GM18867 (cell line): ENCODE results near the gene ADK.
"Not testable (repeated sequence)": the region's sequence is repeated elsewhere in the genome, so short reads cannot be mapped to it uniquely, and the experiment has no call there.

Experiments
- ATAC-seq: cut with Tn5 transposase; IDR thresholded peaks from one replicate; pipeline ENCODE4 v1.9.1; 2021; ENCODE audit warnings: mild to moderate bottlenecking, moderate library complexity; ENCODE audit not compliant: unreplicated experiment

ADK gene

DNA sequence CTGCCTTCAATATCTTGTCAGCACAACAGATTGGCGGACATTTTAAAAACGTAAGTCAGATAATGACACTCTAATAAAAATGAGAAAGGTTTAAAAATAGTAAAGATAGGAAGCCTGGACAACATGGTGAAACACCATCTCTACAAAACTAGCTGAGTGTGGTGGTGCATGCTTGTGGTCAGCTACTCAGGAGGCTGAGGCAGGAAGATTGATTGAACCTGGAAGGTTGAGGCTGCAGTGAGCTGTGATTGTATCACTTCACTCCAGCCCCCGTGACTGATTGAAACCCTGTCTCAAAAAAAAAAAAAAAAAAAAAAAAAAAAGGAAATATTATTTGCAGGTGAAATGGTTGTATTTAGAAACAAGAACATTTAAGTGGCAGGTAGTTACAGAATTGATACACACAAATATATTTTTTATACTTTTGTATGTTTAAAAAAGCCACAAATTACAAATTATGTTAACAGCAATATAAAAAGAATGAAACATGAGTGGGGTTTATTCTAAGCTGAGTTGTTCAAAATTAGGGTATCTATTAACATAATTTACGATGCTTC lies 141.9 kb downstream of the ADK start:
- no peak for ATAC-seq

DNA sequence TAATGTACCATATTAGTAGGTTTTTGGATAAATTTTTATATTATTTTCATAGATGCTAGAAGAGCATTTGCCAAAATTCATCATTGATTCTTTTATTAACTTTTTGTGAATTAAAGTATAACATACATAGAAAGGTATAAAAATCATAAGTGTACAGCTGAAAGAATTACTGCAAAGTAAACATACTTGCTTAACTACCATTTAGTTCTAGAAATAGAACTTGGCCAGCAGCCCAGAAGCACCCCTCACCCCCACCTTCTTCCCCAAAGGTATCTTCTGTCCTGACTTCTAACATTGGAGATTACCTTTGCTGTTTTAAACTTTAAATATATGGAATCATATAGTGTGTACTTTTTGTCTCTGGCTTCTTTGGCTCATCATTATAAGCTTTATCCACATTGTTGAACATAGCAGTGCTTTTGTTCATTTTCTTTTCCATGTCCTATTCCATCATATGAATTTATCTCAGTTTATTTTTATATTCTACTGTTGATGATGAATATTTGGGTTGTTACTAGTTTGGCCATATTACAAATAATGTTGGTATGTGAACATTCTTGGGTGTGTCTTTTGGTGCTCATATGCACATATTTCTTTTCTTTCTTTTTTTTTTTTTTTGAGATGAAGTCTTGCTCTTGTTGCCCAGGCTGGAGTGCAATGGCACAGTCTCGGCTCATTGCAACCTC lies 142.8 kb downstream of the ADK start:
- ATAC-seq: no peak

DNA sequence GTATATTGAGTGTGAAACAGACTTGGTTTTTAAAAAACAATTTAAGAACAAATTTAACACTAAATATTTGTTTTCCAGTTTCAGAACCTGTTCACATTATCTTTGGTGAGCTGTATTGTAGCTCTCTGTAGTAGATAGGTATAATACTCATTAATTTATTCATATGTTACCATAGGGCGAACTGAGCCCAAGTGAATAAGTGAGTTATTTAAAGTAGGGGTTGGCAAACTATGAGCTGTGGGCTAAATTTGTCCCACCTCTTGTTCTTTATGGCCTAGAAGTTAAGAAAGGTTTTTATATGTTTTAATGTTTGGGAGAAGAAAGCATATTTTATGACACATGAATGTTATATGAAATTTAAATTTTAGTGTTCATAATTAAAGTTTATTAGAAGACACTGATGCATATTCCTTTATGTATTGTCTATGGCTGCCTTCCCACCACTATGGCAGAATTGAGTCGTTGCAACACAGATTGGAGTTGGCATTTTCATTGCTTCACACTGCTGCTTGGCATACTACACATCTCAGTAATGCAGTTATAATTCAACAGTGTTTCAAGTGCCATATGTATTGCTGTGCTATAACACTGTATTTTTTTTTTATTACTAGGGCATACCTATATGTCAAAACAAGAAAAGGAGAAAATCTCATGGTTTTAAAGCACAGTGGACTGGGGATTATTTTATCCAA lies 146.5 kb downstream of the ADK start:
- no peak for ATAC-seq

DNA sequence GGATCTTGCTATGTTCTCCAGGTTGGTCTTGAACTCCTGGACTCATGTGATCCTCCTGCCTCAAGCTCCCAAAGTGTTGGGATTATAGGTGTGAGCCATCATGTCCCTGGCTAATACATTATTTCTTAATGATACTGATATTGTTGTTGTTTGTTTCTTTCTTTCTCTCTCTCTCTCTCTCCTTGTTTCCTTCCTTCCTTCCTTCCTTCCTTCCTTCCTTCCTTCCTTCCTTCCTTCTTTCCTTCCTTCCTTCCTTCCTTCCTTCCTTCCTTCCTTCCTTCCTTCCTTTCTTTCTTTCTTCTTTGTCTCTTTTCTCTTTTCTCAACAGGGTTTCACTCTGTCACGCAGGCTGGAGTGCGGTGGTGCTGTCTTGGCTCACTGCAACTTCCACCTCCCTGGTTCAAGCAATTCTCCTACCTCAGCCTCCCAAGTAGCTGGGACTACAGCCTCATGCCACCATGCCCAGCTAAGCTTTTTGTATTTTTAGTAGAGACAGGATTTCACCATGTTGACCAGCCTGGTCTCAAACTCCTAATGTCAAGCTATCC lies 149.1 kb downstream of the ADK start:
- not testable (repeated sequence) for ATAC-seq

DNA sequence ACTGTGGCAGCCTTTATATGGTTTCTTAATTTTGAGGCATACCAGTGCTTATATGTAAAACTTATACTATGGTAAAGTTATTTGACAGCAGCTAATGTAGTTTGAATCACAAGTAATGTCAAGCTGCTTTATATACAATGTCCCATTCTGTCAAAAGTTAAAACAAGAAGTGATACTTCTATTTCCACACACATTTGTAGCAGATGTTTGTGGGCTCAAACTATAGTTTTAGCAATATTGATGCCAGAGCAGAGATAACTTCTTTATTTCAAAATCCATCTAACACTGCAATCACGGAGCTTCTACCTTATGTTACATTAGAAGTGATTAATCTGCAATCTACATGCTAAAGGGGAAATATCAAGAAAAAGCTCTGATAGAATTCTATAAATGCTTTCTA lies 149.6 kb downstream of the ADK start:
- ATAC-seq: no peak

DNA sequence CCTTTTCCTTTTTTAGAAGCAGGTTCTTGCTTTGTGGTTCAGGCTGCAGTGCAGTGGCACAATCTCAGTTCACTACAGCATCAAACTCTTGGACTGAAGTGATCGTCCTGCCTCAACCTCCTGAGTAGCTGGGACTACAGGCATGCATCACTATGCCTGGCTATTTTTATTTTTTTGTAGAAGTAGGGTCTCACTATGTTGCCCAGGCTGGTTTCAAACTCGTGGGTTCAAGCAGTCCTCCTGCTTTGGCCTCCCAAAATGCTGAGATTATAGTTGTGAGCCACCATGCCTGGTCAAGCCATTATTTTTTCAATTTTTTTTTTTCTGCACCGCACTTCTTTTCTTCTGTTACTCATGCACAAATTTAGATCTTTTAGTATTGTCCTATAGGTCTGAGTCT lies 154.7 kb downstream of the ADK start:
- no peak for ATAC-seq

DNA sequence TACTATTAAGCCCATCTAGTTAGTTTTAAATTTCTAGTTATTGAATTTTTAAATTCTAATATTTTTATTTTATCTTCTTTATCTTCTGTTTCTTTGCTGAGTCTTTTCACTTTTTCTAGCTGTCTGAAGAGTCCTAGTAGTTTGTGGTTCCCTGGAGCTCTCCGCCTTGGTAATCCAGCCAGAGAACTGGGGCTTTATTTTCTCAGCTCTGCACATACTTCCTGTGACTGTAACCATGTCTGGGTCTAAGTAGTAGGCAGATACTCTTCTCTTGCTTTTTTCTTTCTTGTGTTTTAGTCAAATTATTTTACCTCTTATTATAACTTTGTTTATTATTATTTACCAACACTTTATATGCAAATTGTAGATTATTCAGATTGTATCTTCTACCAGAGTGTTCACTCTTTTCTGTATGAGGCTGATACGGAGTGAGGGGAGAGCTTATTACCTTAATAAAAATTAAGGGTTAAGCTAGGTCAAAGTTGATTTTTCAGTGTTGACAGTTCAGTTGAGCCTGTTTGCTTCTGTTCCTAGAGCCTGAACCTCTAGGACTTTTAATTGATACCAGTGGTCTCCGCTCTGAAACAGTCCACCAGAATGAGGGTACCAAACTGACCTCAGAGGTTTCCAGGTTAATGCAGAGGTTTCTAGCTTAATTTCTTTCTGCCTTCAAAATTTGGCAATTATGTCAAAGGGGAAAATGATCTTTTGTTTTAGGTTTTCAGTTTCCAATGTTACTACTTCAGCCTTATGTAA lies 155.4 kb downstream of the ADK start:
- no peak for ATAC-seq

DNA sequence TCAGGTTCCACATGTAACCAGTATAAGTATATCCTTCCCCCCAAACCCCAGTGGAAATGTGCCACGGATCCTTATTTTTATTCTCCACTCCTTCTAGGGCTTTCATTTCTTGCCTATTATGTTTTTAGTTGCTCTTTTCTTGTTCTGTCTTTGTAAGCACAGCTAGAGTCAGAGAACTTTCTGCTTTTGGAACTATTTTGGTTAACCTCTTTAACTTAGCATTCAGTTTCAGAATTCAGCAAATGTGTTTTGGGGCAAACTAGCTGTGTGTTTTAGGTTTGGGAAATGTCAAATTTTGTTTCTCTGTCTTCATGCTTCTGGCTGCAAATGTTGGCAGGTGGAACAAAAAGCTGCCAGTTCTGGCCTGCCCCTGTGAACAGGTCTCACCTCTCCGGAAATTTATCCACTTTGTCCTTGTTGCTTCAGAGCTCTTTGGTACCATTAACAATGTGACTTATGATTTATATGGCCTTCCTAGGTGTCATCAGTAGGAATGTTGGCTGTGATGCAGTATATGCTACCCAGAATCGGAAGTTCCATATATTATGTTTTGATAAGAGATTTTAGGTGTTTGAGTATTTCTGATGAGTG lies 156.1 kb downstream of the ADK start:
- no peak for ATAC-seq

DNA sequence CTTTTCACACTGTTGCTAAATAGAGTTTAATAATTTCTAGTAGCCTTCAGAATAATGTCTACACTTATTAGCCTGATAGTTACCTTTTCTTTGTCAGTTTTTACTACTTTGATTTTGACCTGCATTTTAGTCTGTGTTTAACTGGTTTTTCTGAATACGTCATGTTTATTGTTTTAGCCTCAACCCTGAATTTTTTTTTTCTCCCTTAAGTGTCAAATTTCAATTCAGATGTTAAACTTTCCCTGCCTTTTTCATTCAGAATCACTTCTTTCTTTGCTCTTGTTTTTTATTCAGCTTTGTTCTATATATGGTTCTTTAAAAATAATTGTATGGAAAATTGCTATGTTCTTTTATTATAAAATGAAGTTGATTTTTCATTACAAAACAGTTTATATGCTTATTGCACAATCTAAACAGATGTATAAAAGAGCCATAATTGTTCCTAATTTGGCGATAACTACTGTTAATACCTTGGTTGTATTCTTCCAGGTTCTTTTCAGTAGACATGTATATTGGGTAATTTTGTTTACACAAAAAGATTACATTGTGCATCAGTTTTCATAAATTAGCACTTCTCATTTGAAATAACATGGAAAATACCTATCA lies 159.7 kb downstream of the ADK start:
- no peak for ATAC-seq

DNA sequence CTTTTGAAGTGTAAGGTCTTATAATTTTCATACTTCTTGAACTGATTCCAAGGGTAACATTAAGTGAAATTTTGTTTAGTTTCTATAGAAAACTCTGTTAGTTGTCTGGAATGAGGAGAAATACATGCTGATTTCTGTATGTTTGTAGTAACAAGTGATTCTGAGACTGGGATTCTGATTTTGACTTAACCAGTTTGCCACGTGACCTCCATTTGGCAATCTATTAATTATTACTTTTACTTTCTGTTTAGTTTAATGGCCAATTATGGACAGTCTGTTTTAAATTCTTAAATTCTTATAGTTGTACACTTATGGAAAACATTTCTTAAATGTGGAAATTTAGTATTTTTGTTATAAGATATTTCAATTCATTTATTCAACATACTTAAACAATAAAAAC lies 163.1 kb downstream of the ADK start:
- no peak for ATAC-seq

DNA sequence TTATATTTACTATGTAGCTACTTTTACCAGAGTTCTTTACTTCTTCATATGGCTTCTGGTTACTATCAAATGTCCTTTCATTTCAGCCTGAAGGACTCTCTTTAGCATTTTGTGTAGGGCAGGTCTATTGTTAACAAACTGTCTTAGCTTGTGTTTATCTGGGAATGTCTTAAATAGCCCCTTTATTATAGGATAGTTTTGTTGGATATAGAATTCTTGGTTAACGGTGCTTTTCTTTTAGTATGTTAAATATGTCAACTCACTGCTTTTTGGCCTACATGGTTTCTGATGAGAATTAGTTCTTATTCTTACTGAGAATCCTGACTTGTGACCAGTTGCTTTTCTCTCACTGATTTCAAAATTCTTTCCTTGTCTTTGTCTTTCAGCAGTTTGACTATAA lies 169.0 kb downstream of the ADK start:
- no peak for ATAC-seq

DNA sequence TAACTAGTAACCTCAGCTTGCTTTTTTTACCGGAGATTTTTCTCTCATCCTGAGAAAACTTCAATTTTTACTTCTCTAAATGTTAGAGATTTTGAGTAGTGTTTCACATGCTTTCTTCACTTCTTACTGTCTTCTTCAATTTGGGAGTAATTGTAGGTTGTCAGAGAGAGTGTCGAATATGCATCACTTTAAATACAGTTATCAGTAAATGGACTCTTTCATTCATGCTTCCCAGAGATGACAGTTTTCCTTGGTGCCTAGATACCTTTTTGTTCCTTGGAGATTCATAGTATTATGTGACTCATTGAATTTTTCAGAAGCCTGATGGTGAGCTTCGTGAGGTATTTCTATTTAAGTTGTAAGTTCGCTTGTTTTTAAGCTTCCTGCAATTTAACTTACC lies 169.7 kb downstream of the ADK start:
- no peak for ATAC-seq

DNA sequence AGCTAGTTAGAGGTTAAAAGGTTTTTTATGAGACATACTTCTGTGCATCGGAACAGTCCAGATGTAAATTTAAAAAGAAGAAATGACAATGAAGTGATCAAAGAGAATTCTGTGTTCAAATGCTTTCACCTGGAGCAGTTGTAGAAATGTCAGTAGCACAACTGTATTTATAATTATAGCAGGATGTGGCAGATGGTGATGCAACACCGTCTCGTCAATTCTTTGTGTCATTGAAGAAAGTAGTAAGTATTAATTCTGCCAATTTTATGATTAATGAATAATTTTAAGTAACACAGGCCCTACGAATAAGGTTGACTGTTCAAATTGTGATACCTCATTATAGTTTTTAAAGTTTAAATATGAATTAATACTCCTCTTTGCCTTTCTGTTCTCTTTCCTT lies 171.1 kb downstream of the ADK start:
- no peak for ATAC-seq

DNA sequence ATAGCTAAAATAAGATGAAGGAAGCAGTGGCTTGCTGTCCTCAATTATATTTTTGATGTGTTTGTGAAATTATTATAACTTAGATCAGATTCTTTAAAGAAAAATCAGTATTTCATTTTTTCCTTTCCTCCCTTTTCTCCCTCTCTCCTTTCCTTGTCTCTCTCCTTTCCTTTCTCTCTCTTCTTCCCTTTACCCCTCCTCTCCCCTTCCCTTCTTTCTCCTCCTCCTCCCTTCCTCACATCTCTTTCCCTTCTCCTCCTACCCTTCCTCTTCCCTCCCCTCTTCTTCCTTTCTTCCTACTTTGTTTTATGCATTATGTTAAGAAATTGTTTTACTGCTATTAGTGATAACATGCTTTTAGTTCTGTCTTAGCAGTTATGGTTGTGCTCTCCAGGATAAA lies 171.5 kb downstream of the ADK start:
- ATAC-seq: no peak

DNA sequence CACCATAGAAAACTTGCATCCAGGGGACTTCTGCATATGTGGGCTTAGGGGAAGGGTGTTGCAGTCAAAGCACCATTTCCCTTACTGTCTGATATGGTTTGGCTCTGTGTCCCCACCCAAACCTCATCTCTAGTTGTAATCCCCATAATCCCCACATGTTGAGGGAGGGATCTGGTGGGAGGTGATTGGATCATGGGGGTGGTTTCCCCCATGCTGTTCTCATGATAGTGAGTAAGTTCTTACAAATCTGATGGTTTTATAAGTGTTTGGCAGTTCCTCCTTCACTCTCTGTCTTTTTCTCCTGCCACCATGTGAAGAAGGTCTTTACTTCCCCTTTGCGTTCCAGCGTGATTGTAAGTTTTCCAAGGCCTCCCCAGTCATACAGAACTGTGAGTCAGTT lies 177.4 kb downstream of the ADK start:
- no peak for ATAC-seq

DNA sequence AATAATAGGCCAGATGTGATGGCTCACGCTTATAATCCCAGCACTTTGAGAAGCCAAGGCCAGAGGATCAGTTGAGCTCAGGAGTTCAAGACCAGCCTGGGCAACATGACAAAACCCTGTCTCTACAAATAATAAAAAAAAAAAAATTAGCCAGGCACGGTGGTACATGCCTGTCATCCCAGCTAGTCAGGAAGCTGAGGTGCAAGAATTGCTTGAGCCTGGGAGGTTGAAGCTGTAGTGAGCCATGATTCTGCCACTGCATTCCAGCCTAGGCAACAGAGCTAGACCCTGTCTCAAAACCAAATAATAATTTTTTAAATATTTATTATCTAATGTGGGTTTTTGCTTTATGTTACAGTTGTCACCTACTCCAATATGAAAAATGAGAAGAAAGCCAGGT lies 178.9 kb downstream of the ADK start:
- no peak for ATAC-seq

DNA sequence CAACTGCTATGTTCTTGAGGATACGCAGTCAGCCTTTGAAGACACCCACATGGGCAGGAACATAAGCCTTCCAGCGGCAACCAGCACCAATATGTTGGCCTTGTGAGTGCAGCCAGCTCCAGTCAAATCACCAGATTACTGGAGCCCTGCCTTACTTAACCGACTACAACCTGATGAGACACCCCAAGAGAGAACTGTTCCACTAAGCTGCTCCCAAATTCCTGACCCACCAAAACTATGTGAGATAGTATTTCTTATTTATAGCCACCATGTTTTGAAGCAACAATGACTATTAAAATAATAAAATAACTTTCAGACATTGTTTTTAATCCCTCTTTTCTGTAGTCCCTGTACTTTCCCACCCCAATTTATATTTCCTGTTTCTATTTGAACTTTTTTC lies 179.6 kb downstream of the ADK start:
- ATAC-seq: no peak

DNA sequence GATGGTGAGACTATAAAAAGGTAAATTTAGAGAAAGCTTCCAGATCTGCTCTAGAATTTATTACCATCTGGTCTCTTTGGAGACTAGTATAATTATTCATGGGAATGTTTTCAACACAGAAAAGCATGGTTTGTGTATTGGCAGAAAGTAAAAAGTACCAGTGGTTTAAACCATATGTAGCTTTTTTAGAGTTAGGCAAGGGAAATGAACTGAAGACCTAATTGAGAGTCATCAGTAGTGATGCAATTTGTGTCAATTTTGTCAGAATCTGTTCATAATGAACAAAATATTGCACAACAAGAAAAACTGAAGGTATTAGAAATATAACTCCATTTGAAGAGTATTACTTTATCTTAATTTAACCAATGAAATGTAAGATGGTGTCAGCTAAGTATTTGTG lies 181.4 kb downstream of the ADK start:
- no peak for ATAC-seq

DNA sequence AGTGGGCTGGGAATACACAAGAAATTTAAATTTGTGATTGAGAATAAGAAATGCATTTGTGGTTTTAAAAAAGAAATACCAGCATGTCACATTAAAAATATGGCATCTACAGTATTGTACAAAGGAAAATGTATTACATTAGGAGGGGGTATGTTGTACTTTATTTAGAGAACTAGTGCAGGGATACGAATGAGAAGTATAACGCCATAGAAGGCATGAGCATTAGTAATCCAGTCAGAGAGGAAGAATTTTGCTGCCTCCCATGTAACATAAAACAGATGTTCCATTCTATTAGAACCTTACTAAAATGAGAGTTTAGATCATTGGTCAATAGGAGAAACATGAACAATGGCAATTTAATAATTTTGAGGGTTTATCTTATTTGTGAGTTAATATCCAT lies 182.2 kb downstream of the ADK start:
- ATAC-seq: no peak

DNA sequence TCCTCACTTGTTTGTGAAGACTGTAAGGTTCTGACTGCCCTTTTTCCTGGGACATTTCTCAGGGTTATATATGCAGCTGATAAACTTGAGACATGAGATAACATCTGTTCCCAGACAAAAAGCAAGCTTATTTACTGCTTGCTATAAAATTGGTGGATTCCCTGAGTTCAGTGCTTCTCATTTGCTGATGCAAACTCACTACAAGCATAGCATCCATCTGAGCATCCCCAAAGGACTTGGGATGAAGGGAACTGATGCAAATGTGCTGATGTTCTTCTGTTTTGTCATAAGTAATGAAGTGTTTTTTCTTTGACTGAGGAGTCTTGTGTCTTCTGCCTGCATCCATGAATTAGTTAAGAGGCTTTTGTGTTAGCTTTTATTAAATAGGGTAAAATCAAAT lies 183.2 kb downstream of the ADK start:
- no peak for ATAC-seq

DNA sequence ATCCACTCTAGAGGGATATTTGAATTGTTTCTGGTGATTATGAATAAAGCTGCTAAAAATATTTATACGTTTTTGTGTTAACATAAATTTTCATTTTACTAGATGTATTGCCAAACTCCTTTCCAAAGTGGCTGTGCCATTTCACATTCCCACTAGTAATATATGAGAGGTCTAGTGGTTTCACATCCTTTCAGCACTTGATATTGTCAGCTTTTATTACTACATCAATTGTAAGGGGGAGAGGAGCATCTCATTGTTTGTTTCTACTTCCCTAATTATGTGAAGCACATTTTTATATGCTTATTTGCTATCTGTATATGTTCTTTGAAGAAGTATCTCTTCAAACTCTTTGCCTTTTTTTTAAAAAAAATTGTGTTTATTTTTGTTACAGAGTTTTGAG lies 184.5 kb downstream of the ADK start:
- no peak for ATAC-seq
